PC-9 (cell line): ENCODE measurements around the gene TMEM9B. TPM values are rescaled to one million over a fixed set of nuclear protein-coding genes. Genes with fewer than 3 reads are reported as not detected.

Experiments used
- BruUV-seq: library from RNA; stranded (reverse); fragments of 400-500 nt; replicated peaks from 2 replicates; lab custom pipeline; 2021; lab: Mats Ljungman, UMichigan
- CTCF ChIA-PET: fragments of 300-600 bp; sonication (Branson Sonifier 250); formaldehyde crosslinking; loops from one replicate; lab custom pipeline; 2022; ENCODE audit warnings: antibody characterized with exemption; lab: Charles Lee
- POLR2A ChIA-PET: fragments of 300-600 bp; sonication (Branson Sonifier 250); formaldehyde crosslinking; loops from one replicate; lab custom pipeline; 2022; ENCODE audit warnings: antibody characterized with exemption; ENCODE audit not compliant: unreplicated experiment; lab: Charles Lee
- DNase-seq, 2 experiments: peaks; one replicate each; pipeline versions ENCODE4 v3.0.0 to v3.0.0-alpha.2; 2015 to 2022; ENCODE audit warnings: mixed read lengths in 1 of 2
- H2AFZ ChIP-seq: fragments of 200-600 bp; sonication (generic); 2 replicates; pipeline ENCODE4 v1.8.1; 2017; ENCODE audit warnings: antibody characterized with exemption
- H3F3A ChIP-seq: fragments of 200-600 bp; sonication (generic); 2 replicates; pipeline ENCODE4 v1.8.1; 2017; ENCODE audit warnings: antibody characterized with exemption, mild to moderate bottlenecking, low read depth; ENCODE audit not compliant: insufficient read depth
- H3K27ac ChIP-seq: fragments of 200-600 bp; sonication (generic); 2 replicates; pipeline ENCODE4 v1.6.1; 2016; ENCODE audit warnings: mixed run types
- H3K27me3 ChIP-seq: fragments of 200-600 bp; sonication (generic); 2 replicates; pipeline ENCODE4 v1.6.1; 2016; ENCODE audit warnings: low read depth, mixed run types; ENCODE audit not compliant: insufficient read depth
- H3K36me3 ChIP-seq: fragments of 200-600 bp; sonication (generic); 2 replicates; pipeline ENCODE4 v1.6.1; 2016; ENCODE audit warnings: low read depth, mixed run types
- H3K4me1 ChIP-seq: fragments of 200-600 bp; sonication (generic); replicated peaks from 2 replicates; pipeline ENCODE4 v1.6.1; 2016; ENCODE audit warnings: mixed run types; ENCODE audit not compliant: insufficient read depth
- H3K4me2 ChIP-seq: fragments of 200-600 bp; sonication (generic); 2 replicates; pipeline ENCODE4 v1.6.1; 2017; ENCODE audit warnings: mixed run types
- H3K4me3 ChIP-seq: fragments of 200-600 bp; sonication (generic); 2 replicates; pipeline ENCODE4 v1.6.1; 2016; ENCODE audit warnings: mixed run types
- H3K79me2 ChIP-seq: fragments of 200-600 bp; sonication (generic); 2 replicates; pipeline ENCODE4 v1.6.1; 2017; ENCODE audit warnings: low read depth, mixed run types
- H3K9me2 ChIP-seq: fragments of 200-600 bp; sonication (generic); 2 replicates; pipeline ENCODE4 v1.8.1; 2017; ENCODE audit warnings: mild to moderate bottlenecking; ENCODE audit not compliant: insufficient read depth
- H3K9me3 ChIP-seq: fragments of 200-600 bp; sonication (generic); 2 replicates; pipeline ENCODE4 v1.8.1; 2016; ENCODE audit warnings: low read depth; ENCODE audit not compliant: insufficient read depth
- H4K20me1 ChIP-seq: fragments of 200-600 bp; sonication (generic); 2 replicates; pipeline ENCODE4 v1.8.1; 2017; ENCODE audit not compliant: insufficient read depth
- CTCF ChIP-seq: fragments of 200-600 bp; sonication (generic); conservative IDR thresholded peaks from 2 replicates; pipeline ENCODE4 v1.6.1; 2017; ENCODE audit warnings: mixed run types, antibody characterized with exemption, mild to moderate bottlenecking, moderate library complexity
- EZH2 ChIP-seq: fragments of 200-600 bp; sonication (generic); IDR thresholded peaks from 2 replicates; pipeline ENCODE4 v1.8.0; 2017; ENCODE audit warnings: antibody characterized with exemption, low read depth
- intact Hi-C: fragments of 100-400 bp; cut with micrococcal nuclease; formaldehyde crosslinking; loops from one replicate; pipeline ENCODE4 v1.10.0; 2022; ENCODE audit not compliant: unreplicated experiment
- total RNA-seq: library from RNA; stranded (reverse); gene quantifications from 2 replicates; pipeline ENCODE4 v1.2.3, GENCODE V29; 2021

TMEM9B gene
- total RNA-seq, 1 experiment from 2014 or later: 13.4 TPM

- no peak for DNase-seq
- ChIA-PET POLR2A (no interaction called here), CTCF (no interaction called here)
- Histone ChIP-seq H3F3A (no peaks in the 10 kb centered on the region), H2AFZ (no peak overlapping the region), H3K4me2 (no peak overlapping the region), H4K20me1 (no peaks in the 10 kb centered on the region), H3K9me2 (no peaks in the 10 kb centered on the region), H3K36me3 (no peaks in the 10 kb centered on the region), H3K27me3 (no peaks in the 10 kb centered on the region), H3K4me1 (no peaks in the 10 kb centered on the region), H3K4me3 (no peak overlapping the region), H3K9me3 (no peaks in the 10 kb centered on the region), H3K27ac (no peak overlapping the region), H3K79me2 (no peaks in the 10 kb centered on the region)
- TF ChIP-seq CTCF (no peak), EZH2 (no peak)
- intact Hi-C loops: no loop called here
- BruUV-seq: no TSS peak
Observed at GRCh38 chr11:8927233-8927632, 37.0 kb downstream of the TMEM9B start.

DNA sequence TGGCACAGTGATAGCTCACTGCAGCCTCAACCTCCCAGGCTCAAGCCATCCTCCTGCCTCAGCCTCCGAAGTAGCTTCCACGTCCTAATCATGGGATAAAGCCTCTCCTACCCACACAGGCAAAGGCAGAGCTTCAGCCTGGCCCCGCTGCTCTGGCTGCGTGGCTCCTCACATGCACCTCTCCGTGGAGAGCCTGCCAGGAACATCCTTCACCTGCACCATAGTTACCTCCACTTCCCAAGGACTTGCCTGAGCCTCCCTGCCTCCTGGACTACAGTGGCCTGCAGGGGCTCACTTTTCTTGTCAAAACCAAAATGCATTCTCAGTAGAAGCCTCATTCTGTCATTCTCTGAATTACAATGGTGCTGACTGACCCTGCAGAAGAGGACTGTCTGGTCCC is 38.0 kb downstream of the TMEM9B start:
- no peaks in the 10 kb centered on the region for H3K36me3 ChIP-seq
- no peak overlapping the region for H2AFZ ChIP-seq
- no peaks in the 10 kb centered on the region for H3K4me1 ChIP-seq
- H3K79me2 ChIP-seq: no peaks in the 10 kb centered on the region
- H3K4me3 ChIP-seq: no peak overlapping the region
- ChIA-PET CTCF (no interaction called here), POLR2A (no interaction called here)
- H4K20me1 ChIP-seq: no peaks in the 10 kb centered on the region
- H3K27me3 ChIP-seq: no peaks in the 10 kb centered on the region
- DNase-seq: no peak
- no TSS peak for BruUV-seq
- no peaks in the 10 kb centered on the region for H3K9me2 ChIP-seq
- intact Hi-C loops: no loop called here
- H3K27ac ChIP-seq: no peak overlapping the region
- no peaks in the 10 kb centered on the region for H3K9me3 ChIP-seq
- no peaks in the 10 kb centered on the region for H3F3A ChIP-seq
- TF ChIP-seq CTCF (no peak), EZH2 (no peak)
- H3K4me2 ChIP-seq: no peak overlapping the region

GRCh38 chr11:8925711-8926110 is 38.5 kb downstream of the TMEM9B start:
- Histone ChIP-seq H3K9me2 (no peaks in the 10 kb centered on the region), H3K36me3 (no peaks in the 10 kb centered on the region), H3K4me1 (no peaks in the 10 kb centered on the region), H4K20me1 (no peaks in the 10 kb centered on the region), H3F3A (no peaks in the 10 kb centered on the region), H2AFZ (no peak overlapping the region), H3K79me2 (no peaks in the 10 kb centered on the region), H3K4me2 (no peak overlapping the region), H3K9me3 (no peaks in the 10 kb centered on the region), H3K27me3 (no peaks in the 10 kb centered on the region), H3K27ac (no peak overlapping the region), H3K4me3 (no peak overlapping the region)
- TF ChIP-seq EZH2 (no peak), CTCF (no peak)
- ChIA-PET CTCF (no interaction called here), POLR2A (no interaction called here)
- no peak for DNase-seq
- BruUV-seq: no TSS peak
- intact Hi-C loops: no loop called here
